Measurements from ENCODE around the gene SYT2. TPM values are rescaled to one million over a fixed set of nuclear protein-coding genes. Genes with fewer than 3 reads are reported as not detected.

The SYT2 gene
- total RNA-seq, 1 donor from 2014 or later: 11.9 TPM

DNA sequence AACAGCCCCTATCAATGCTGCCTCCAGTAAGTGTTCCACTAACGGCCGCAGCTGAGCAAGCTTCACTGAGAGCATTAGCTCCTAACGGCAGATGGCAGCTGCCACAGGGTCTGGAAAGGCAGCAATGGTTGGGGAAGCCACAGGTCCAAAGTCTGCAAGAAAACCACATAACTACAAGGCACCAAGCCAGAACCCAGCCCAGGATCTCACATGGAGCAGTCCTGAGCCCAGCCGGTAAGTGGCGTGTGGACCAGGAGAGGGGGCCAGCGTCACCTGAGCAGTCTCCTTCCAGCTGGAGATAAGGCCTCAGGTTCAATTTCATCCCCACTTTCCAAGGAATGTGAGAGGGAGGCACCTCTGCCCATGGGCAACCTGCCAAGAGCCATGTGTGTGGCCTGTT is 13.2 kb downstream of the SYT2 start:
- Mint-ChIP-seq H3K9me3 (peaks cover 5% of the 10 kb centered on the region), H3K4me1 (ENCODE audit: unreplicated experiment) (peaks cover 4% of the 10 kb centered on the region), H3K27ac (no peak overlapping the region), H3K27me3 (peaks cover 47% of the 10 kb centered on the region), H3K4me3 (no peak overlapping the region), H3K36me3 (no peaks in the 10 kb centered on the region)
- DNase-seq (ENCODE audit: extremely low spot score, unreplicated experiment): no peak
- TF ChIP-seq, protein P1, sequence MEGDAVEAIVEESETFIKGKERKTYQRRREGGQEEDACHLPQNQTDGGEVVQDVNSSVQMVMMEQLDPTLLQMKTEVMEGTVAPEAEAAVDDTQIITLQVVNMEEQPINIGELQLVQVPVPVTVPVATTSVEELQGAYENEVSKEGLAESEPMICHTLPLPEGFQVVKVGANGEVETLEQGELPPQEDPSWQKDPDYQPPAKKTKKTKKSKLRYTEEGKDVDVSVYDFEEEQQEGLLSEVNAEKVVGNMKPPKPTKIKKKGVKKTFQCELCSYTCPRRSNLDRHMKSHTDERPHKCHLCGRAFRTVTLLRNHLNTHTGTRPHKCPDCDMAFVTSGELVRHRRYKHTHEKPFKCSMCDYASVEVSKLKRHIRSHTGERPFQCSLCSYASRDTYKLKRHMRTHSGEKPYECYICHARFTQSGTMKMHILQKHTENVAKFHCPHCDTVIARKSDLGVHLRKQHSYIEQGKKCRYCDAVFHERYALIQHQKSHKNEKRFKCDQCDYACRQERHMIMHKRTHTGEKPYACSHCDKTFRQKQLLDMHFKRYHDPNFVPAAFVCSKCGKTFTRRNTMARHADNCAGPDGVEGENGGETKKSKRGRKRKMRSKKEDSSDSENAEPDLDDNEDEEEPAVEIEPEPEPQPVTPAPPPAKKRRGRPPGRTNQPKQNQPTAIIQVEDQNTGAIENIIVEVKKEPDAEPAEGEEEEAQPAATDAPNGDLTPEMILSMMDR (conservative IDR thresholded peaks at IDR 0.05): no peak

DNA sequence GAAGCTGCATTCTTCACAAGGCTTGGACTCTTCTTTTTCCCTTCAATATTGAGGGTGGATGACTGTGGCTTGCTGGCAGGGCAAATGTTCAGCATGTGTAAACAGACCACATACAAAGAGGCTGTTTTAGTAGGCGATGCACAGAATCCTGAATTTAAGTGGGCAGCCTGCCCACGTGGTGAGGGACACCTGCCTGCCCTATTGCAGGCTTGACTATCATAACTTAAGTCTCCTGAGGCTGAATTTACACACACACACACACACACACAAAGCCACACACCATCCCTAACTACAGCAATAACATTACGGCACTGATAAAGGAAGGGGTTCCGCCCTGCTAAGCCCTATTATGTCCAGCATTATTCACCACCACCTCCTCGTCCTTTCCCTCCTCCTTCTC is 15.9 kb downstream of the SYT2 start:
- Mint-ChIP-seq H3K27me3 (peaks cover 53% of the 10 kb centered on the region), H3K36me3 (no peaks in the 10 kb centered on the region), H3K27ac (no peak overlapping the region), H3K4me3 (no peak overlapping the region), H3K4me1 (ENCODE audit: unreplicated experiment) (peaks cover 4% of the 10 kb centered on the region), H3K9me3 (peaks cover 5% of the 10 kb centered on the region)
- no peak for DNase-seq (ENCODE audit: extremely low spot score, unreplicated experiment)
- TF ChIP-seq, protein P1 (conservative IDR thresholded peaks at IDR 0.05): no peak

DNA sequence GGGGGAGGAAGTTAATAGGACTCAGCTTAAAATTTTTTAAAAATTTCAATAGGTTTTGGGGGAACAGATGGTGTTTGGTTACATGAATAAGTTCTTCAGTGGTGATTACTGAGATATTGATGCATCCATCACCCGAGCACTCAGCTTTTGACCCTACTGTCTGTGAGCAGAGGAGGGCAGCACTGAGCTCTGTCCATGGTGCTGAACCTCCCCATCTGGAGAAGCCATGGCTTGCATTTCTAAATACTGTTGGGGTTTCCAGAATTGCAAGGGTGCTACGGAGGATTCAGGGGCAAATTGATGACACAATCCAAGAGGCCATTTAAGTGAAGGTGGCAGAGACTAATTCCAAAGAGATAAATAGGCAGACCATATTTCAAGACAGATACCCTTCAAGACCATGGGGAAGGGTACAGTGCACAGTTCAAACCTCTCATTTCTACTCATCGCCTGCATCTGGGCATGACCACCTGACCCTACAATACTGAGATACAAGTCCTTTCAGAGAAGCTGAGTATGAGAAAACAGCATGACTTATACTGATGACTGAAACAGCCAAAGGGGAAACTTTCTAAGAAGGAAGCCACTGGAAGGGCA is 17.2 kb downstream of the SYT2 start:
- H3K36me3 Mint-ChIP-seq: no peaks in the 10 kb centered on the region
- peaks cover 4% of the 10 kb centered on the region for H3K4me1 Mint-ChIP-seq (ENCODE audit: unreplicated experiment)
- peak; percentile 85 for DNase-seq (ENCODE audit: extremely low spot score, unreplicated experiment)
- H3K9me3 Mint-ChIP-seq: peaks cover 5% of the 10 kb centered on the region
- H3K27ac Mint-ChIP-seq: no peak overlapping the region
- H3K4me3 Mint-ChIP-seq: no peak overlapping the region
- TF ChIP-seq, protein P1 (conservative IDR thresholded peaks at IDR 0.05): peak; percentile 61
- peaks cover 49% of the 10 kb centered on the region for H3K27me3 Mint-ChIP-seq

DNA sequence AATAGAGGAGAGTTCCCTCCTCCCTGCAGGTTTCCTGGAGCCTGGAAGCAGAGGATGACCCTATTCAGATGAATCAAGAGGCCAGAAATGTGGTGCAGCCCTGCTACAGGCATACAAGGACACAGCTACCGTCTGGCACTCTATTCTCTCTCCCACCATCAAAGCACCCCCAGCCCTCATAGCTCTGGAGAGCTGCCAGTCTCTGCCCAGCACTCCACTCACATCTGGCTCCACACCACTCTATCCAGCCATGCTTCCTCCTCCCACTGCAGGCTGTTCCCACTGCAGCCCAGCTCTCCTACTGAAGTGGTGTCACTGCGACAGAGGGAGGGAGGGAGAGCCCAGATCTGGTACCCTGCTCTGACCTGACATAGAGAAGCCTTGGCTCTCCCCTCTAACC is 18.4 kb downstream of the SYT2 start:
- Mint-ChIP-seq H3K27ac (no peak overlapping the region), H3K4me3 (no peak overlapping the region), H3K4me1 (ENCODE audit: unreplicated experiment) (peaks cover 4% of the 10 kb centered on the region), H3K36me3 (no peaks in the 10 kb centered on the region), H3K9me3 (peaks cover 5% of the 10 kb centered on the region), H3K27me3 (peaks cover 46% of the 10 kb centered on the region)
- DNase-seq (ENCODE audit: extremely low spot score, unreplicated experiment): no peak
- TF ChIP-seq, protein P1 (conservative IDR thresholded peaks at IDR 0.05): no peak

DNA sequence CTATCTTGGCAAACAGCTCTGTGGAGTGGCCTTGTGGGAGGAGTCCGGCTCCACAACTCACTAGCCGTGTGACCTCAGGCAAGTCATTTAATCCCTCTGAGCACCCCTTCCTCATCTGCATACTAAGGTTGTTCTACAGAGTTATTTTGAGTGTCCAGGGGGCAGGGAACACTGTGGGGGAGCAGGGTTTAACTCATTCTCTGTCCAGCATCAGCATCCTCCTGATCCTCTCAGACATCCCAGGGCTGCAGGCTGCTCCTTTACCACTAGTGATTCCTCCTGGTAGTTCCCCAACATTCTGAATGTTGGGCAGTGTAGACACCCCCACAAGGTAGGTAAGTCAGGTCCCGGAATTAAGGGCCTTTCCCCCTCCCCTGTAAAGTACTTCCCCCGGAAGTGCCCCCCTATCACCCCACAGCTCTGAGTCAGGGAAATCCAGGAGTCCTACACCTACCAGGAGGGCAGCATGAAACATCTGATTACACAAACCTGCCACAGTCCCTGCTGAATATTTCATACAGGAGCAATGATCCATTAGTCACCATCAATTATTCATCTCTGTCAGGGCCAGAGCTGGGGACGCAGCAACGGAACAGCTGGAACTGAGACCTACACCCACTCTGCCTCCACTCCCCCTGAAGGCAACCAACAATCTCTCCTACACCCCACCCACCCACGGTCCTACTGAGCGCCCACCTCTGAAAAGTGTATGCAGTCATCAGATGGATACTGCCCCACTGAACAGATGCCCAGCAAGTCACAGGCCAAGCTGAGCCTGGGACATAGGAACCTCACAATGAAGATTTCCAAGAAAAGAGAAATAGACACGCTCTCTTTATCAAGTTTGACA is 20.5 kb downstream of the SYT2 start:
- H3K4me3 Mint-ChIP-seq: no peak overlapping the region
- peaks cover 30% of the 10 kb centered on the region for H3K27me3 Mint-ChIP-seq
- H3K27ac Mint-ChIP-seq: no peak overlapping the region
- TF ChIP-seq, protein P1 (conservative IDR thresholded peaks at IDR 0.05): no peak
- peaks cover 5% of the 10 kb centered on the region for H3K9me3 Mint-ChIP-seq
- no peak for DNase-seq (ENCODE audit: extremely low spot score, unreplicated experiment)
- no peaks in the 10 kb centered on the region for H3K36me3 Mint-ChIP-seq
- H3K4me1 Mint-ChIP-seq (ENCODE audit: unreplicated experiment): peaks cover 8% of the 10 kb centered on the region
